NT2/D1 (cell line): ENCODE data around the gene ZNF311.
"Not testable (repeated sequence)": the region's sequence is repeated elsewhere in the genome, so short reads cannot be mapped to it uniquely, and the experiment has no call there.

Experiments
- DNase-seq: peaks from one replicate; pipeline ENCODE4 v3.0.0-alpha.2; 2011; ENCODE audit warnings: low read depth, low spot score
- H3K27me3 ChIP-seq: 2 replicates; pipeline ENCODE4 v1.6.0; 2011; ENCODE audit warnings: mild to moderate bottlenecking; ENCODE audit not compliant: insufficient read length, insufficient read depth
- H3K36me3 ChIP-seq: 2 replicates; pipeline ENCODE4 v1.6.1; 2011; ENCODE audit warnings: mild to moderate bottlenecking, low read length, mixed read lengths; ENCODE audit not compliant: insufficient read depth, insufficient read length
- H3K4me1 ChIP-seq: 2 replicates; pipeline ENCODE4 v1.5.1; 2011; ENCODE audit not compliant: insufficient read depth, insufficient read length
- H3K4me3 ChIP-seq: 2 replicates; pipeline ENCODE4 v1.5.1; 2011; ENCODE audit warnings: low read depth; ENCODE audit not compliant: insufficient read length
- H3K9ac ChIP-seq: 2 replicates; pipeline ENCODE4 v1.6.0; 2011; ENCODE audit warnings: low read depth; ENCODE audit not compliant: insufficient read length
- H3K9me3 ChIP-seq: 2 replicates; pipeline ENCODE4 v1.5.1; 2011; ENCODE audit warnings: mild to moderate bottlenecking, low read length; ENCODE audit not compliant: insufficient read depth
- SUZ12 ChIP-seq: IDR thresholded peaks from 2 replicates; pipeline ENCODE4 v1.6.1; 2011; ENCODE audit not compliant: insufficient read length, insufficient read depth; ENCODE audit errors: extremely low read depth
- YY1 ChIP-seq: IDR thresholded peaks from 2 replicates; pipeline ENCODE4 v1.6.1; 2011; ENCODE audit not compliant: insufficient read length, insufficient read depth
- ZNF274 ChIP-seq: IDR thresholded peaks from 2 replicates; pipeline ENCODE4 v1.6.1; 2011; ENCODE audit warnings: mild to moderate bottlenecking, low read depth, low read length

Gene ZNF311

DNA sequence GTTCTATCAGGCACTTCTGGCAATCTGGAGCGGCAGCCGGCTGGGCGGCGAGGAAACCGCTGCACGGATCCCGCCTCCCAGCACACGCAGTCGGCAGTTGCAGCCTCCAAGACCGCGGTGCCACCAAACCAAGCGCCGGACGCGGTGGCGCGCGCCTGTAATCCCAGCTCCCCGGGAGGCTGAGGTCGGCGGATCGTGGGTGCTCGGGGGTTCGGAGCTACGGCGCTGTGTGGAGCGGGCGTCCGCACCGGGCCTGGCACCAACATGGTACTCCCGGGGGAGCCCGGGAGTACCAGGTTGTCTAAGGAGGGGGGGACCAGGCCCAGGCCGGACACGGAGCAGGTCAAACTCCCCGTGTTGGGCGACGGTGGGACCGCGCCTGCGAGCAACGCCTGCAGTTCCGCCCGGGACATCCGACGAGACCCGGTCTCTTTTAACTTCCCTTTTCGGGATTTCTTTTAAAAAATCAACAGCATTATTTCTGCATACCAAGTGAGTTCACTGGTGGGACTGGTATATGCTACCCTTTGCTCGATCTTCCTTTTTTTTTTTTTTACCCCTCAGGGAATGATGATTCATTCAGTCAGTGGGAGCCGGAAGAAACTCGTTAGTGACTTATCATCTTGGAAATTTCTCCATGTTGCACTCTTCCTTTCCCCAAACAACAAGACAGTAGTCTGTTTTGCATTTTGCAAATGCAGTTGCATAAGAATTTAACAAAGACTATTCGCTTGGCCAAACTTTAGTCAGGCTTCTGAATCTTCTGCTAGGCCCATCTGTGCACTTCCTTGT is 27.6 kb downstream of the ZNF311 start:
- TF ChIP-seq YY1 (no peak), SUZ12 (no peak), ZNF274 (no peak)
- DNase-seq = no peak
- H3K4me3 ChIP-seq = peak overlapping the region; percentile 54
- H3K27me3 ChIP-seq = peaks cover 13% of the 10 kb centered on the region
- H3K9me3 ChIP-seq = no peaks in the 10 kb centered on the region
- no peaks in the 10 kb centered on the region for H3K36me3 ChIP-seq
- no peaks in the 10 kb centered on the region for H3K4me1 ChIP-seq
- H3K9ac ChIP-seq = peak overlapping the region; percentile 76

DNA sequence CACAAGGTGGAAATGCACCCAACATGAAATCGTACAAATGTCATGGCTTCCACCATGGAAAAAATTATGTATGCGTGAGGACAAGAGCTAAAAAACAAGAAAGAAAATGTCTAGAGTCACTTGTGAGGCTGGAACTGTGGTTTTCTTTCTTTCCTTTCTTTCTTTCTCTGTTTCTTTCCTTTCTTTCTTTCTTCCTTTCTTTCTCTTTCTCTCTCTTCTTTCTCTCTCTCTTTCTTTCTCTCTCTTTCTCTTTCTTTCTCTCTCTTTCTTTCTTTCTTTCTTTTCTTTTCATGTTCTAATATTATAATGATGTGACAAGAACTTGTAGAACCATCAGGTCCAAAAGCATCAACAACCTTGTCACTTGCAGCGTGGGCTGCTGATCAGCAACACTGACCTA is 28.4 kb downstream of the ZNF311 start:
- DNase-seq = no peak
- H3K27me3 ChIP-seq = peaks cover 13% of the 10 kb centered on the region
- H3K9ac ChIP-seq = peak overlapping the region; percentile 50
- H3K4me1 ChIP-seq = no peaks in the 10 kb centered on the region
- no peaks in the 10 kb centered on the region for H3K36me3 ChIP-seq
- peak overlapping the region; percentile 54 for H3K4me3 ChIP-seq
- no peak for TF ChIP-seq ZNF274
- TF ChIP-seq SUZ12 = no peak
- no peak for TF ChIP-seq YY1
- no peaks in the 10 kb centered on the region for H3K9me3 ChIP-seq

DNA sequence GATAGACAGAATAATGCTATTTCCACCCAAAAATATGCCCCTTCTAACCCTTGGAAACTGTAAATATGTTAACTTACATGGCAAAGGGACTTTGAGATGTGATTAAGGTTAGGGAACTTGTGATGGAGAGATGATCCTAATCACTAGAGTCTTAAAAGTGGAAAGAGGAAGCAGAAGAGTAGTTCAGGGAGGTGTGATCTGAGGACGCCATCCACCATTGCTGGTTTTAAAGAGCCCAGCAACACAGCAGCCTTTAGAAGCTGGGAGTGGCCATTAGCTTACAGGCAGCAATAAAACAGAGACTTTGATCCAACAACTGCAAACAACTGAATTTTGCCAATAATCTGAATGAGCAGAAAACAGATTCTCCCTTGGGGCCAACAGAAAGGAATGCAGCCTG is 30.6 kb downstream of the ZNF311 start:
- TF ChIP-seq YY1 = no peak
- TF ChIP-seq ZNF274 = no peak
- TF ChIP-seq SUZ12 = no peak
- Histone ChIP-seq H3K9me3 (no peaks in the 10 kb centered on the region), H3K9ac (no peak overlapping the region), H3K27me3 (peaks cover 8% of the 10 kb centered on the region), H3K4me1 (no peaks in the 10 kb centered on the region), H3K36me3 (no peaks in the 10 kb centered on the region), H3K4me3 (no peak overlapping the region)
- no peak for DNase-seq

- not testable (repeated sequence) for H3K9me3 ChIP-seq, H3K4me1 ChIP-seq, H3K36me3 ChIP-seq, H3K4me3 ChIP-seq, DNase-seq, H3K9ac ChIP-seq, H3K27me3 ChIP-seq
These were observed 35.1 kb downstream of the ZNF311 start for GRCh38 chr6:28970056-28970455.

- Histone ChIP-seq H3K9ac (no peak overlapping the region), H3K36me3 (no peaks in the 10 kb centered on the region), H3K4me1 (no peaks in the 10 kb centered on the region), H3K27me3 (no peaks in the 10 kb centered on the region), H3K9me3 (no peaks in the 10 kb centered on the region), H3K4me3 (no peak overlapping the region)
- TF ChIP-seq ZNF274 (no peak), YY1 (no peak), SUZ12 (no peak)
- no peak for DNase-seq
These were observed 36.0 kb downstream of the ZNF311 start for GRCh38 chr6:28969129-28969528.

- TF ChIP-seq YY1 = no peak
- TF ChIP-seq SUZ12 = no peak
- no peak for TF ChIP-seq ZNF274
- no peaks in the 10 kb centered on the region for H3K4me1 ChIP-seq
- H3K4me3 ChIP-seq = no peak overlapping the region
- H3K9ac ChIP-seq = no peak overlapping the region
- no peak for DNase-seq
- no peaks in the 10 kb centered on the region for H3K9me3 ChIP-seq
- H3K36me3 ChIP-seq = no peaks in the 10 kb centered on the region
- no peaks in the 10 kb centered on the region for H3K27me3 ChIP-seq
These were observed 36.6 kb downstream of the ZNF311 start for GRCh38 chr6:28968476-28968875.

DNA sequence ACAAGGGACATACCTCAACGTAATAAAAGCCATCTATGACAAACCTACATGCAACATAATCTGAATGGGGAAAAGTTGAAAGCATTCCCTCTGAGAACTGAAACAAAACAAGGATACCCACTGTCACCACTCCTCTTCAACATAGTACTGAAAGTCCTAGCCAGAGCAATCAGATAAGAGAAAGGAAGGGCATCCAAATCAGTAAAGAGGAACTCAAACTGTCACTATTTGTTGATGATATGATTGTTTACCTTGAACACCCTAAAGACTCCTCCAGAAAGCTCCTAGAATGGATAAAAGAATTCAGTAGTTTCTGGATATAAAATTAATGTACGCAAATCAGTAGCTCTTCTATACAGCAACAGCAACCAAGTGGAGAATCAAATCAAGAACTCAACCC is 39.4 kb downstream of the ZNF311 start:
- no peak for DNase-seq
- Histone ChIP-seq H3K4me3 (no peak overlapping the region), H3K27me3 (no peaks in the 10 kb centered on the region), H3K9ac (no peak overlapping the region), H3K36me3 (no peaks in the 10 kb centered on the region), H3K9me3 (no peaks in the 10 kb centered on the region), H3K4me1 (peaks cover under 1% of the 10 kb centered on the region)
- no peak for TF ChIP-seq SUZ12
- TF ChIP-seq ZNF274 = no peak
- no peak for TF ChIP-seq YY1
